A549 (cell line): Measurements from ENCODE around the gene NKG7. TPM values are rescaled to one million over a fixed set of nuclear protein-coding genes. Genes with fewer than 3 reads are reported as not detected.
A peak's percentile ranks its signal among the peaks of the same experiment; 100 is the strongest.

ENCODE experiments used
- ATAC-seq, 2 experiments: fragments of 200-7000 bp in 1 of 2; fragments of >200 bp in 1 of 2; cut with Nextera tagmentation in 1 of 2; cut with Tn5 transposase in 1 of 2; 3 replicates each; pipeline versions ENCODE4 v1.8.0 to v1.9.1; 2018 to 2020; ENCODE audit warnings: mild to moderate bottlenecking in 1 of 2, moderate library complexity in 1 of 2
- CTCF ChIA-PET: fragments of 300-600 bp; sonication (Branson Sonifier 250); formaldehyde crosslinking; extraction: SDS; loops from one replicate; lab custom pipeline; 2021; ENCODE audit warnings: antibody characterized with exemption, inconsistent platforms; lab: Yijun Ruan, JAX
- POLR2A ChIA-PET: fragments of 350-600 bp; formaldehyde crosslinking; extraction: SDS; loops from one replicate; lab custom pipeline; 2021; ENCODE audit warnings: antibody characterized with exemption, inconsistent platforms; lab: Yijun Ruan, JAX
- DNase-seq, 2 experiments: peaks; one replicate each; pipeline versions ENCODE4 v3.0.0 to v3.0.0-alpha.2; 2011 to 2016; ENCODE audit warnings: low read depth in 1 of 2, low spot score in 1 of 2
- FAIRE-seq: peaks from 2 replicates; lab custom pipeline; 2011; peaks lifted over from hg19 to GRCh38; lab: Jason Lieb, UNC
- H3K27ac ChIP-seq, 2 experiments: fragments of >200 bp; sonication (Bioruptor Twin); formaldehyde crosslinking; 3 replicates each; pipeline ENCODE4 v1.5.1; 2016 to 2017
- H3K4me1 ChIP-seq: fragments of >200 bp; sonication (Bioruptor Twin); formaldehyde crosslinking; 3 replicates; pipeline ENCODE4 v1.6.1; 2016
- H3K4me2 ChIP-seq: fragments of >200 bp; sonication (Bioruptor Twin); formaldehyde crosslinking; 3 replicates; pipeline ENCODE4 v1.6.1; 2016
- H3K4me3 ChIP-seq: fragments of >200 bp; sonication (Bioruptor Twin); formaldehyde crosslinking; 3 replicates; pipeline ENCODE4 v1.5.1; 2016
- H3K9me3 ChIP-seq: fragments of >200 bp; sonication (Bioruptor Twin); formaldehyde crosslinking; 3 replicates; pipeline ENCODE4 v1.6.1; 2016
- BHLHE40 ChIP-seq: IDR thresholded peaks from 2 replicates; pipeline ENCODE4 v1.6.1; 2012; ENCODE audit warnings: low read depth, low read length, inconsistent platforms
- CBX2 ChIP-seq: fragments of 200-600 bp; sonication (generic); IDR thresholded peaks from 2 replicates; pipeline ENCODE4 v1.6.1; 2016; ENCODE audit warnings: low read depth, mild to moderate bottlenecking, borderline replicate concordance
- CBX8 ChIP-seq: fragments of 200-600 bp; sonication (generic); IDR thresholded peaks from 2 replicates; pipeline ENCODE4 v1.6.1; 2016
- CHD2 ChIP-seq: fragments of 150-350 bp; IDR thresholded peaks from 2 replicates; pipeline ENCODE4 v1.6.1; 2014; ENCODE audit warnings: low read length; ENCODE audit not compliant: partially characterized antibody
- CHD4 ChIP-seq: fragments of 200-600 bp; sonication (generic); IDR thresholded peaks from 2 replicates; pipeline ENCODE4 v1.6.1; 2016; ENCODE audit warnings: antibody characterized with exemption, mild to moderate bottlenecking, borderline replicate concordance
- EHMT2 ChIP-seq: fragments of 200-600 bp; sonication (generic); IDR thresholded peaks from 2 replicates; pipeline ENCODE4 v1.6.1; 2016; ENCODE audit warnings: antibody characterized with exemption, low read depth, mild to moderate bottlenecking, moderate library complexity
- EP300 ChIP-seq, 2 experiments: fragments of >200 bp; sonication (Bioruptor Twin); formaldehyde crosslinking; IDR thresholded peaks; 2 replicates in 1 of 2; 3 replicates in 1 of 2; pipeline ENCODE4 v1.6.1; 2016 to 2017
- FOSB ChIP-seq: fragments of 250-450 bp; sonication (Bioruptor Pico); IDR thresholded peaks from 2 replicates; pipeline ENCODE4 v1.5.0; 2020; ENCODE audit warnings: mild to moderate bottlenecking, moderate library complexity
- HDAC2 ChIP-seq: fragments of 200-600 bp; sonication (generic); IDR thresholded peaks from 2 replicates; pipeline ENCODE4 v1.6.1; 2016
- HOXB13 ChIP-seq: fragments of 250-450 bp; sonication (Bioruptor Pico); IDR thresholded peaks from 2 replicates; pipeline ENCODE4 v1.5.0; 2020; ENCODE audit warnings: low read depth, mild to moderate bottlenecking, moderate library complexity
- MAFK ChIP-seq: fragments of 450-650 bp; IDR thresholded peaks from 2 replicates; pipeline ENCODE4 v1.6.1; 2014; ENCODE audit not compliant: partially characterized antibody
- MAZ ChIP-seq: fragments of 150-350 bp; IDR thresholded peaks from 2 replicates; pipeline ENCODE4 v1.6.1; 2014; ENCODE audit warnings: antibody characterized with exemption, low read depth, low read length, borderline replicate concordance
- NPAS2 ChIP-seq: fragments of 250-450 bp; sonication (Bioruptor Pico); IDR thresholded peaks from 2 replicates; pipeline ENCODE4 v1.8.0; 2022; ENCODE audit warnings: mild to moderate bottlenecking, moderate library complexity, borderline replicate concordance
- PHF8 ChIP-seq: fragments of 200-600 bp; sonication (generic); IDR thresholded peaks from 2 replicates; pipeline ENCODE4 v1.6.1; 2016; ENCODE audit warnings: low read depth, mild to moderate bottlenecking, antibody characterized with exemption, moderate library complexity, borderline replicate concordance
- POLR2AphosphoS2 ChIP-seq: conservative IDR thresholded peaks from 2 replicates; pipeline ENCODE4 v1.6.1; 2012; ENCODE audit warnings: low read length, improper control_type of control experiment, inconsistent platforms
- RARB ChIP-seq: fragments of 250-450 bp; sonication (Bioruptor Pico); IDR thresholded peaks from 2 replicates; pipeline ENCODE4 v1.8.0; 2021; ENCODE audit warnings: mild to moderate bottlenecking, moderate library complexity
- RNF2 ChIP-seq: fragments of 200-600 bp; sonication (generic); IDR thresholded peaks from 2 replicates; pipeline ENCODE4 v1.6.1; 2016; ENCODE audit warnings: low read depth, mild to moderate bottlenecking, antibody characterized with exemption, moderate library complexity, borderline replicate concordance
- SMC3 ChIP-seq: fragments of >200 bp; sonication (Bioruptor Twin); formaldehyde crosslinking; IDR thresholded peaks from 3 replicates; pipeline ENCODE4 v1.6.1; 2018; ENCODE audit warnings: inconsistent platforms
- TP53 ChIP-seq: fragments of 250-450 bp; sonication (Bioruptor Pico); IDR thresholded peaks from 2 replicates; pipeline ENCODE4 v1.5.0; 2021; ENCODE audit warnings: mild to moderate bottlenecking, moderate library complexity
- ZC3H11A ChIP-seq: fragments of 450-650 bp; IDR thresholded peaks from 2 replicates; pipeline ENCODE4 v1.6.1; 2014; ENCODE audit warnings: antibody characterized with exemption, mild to moderate bottlenecking
- ZFP36 ChIP-seq: fragments of 450-650 bp; IDR thresholded peaks from 2 replicates; pipeline ENCODE4 v1.6.1; 2014; ENCODE audit warnings: borderline replicate concordance; ENCODE audit not compliant: partially characterized antibody
- WGBS: methylation state at CpG from one replicate; pipeline ENCODE4 v1.1.6; 2017; ENCODE audit errors: missing lambda C conversion rate; 5-methylcytosine and 5-hydroxymethylcytosine counted together
- polyA minus RNA-seq: library from RNA; depleted of rRNA, polyadenylated mRNA; stranded (reverse); fragments of >200 nt; gene quantifications from 2 replicates; pipeline ENCODE4 v1.2.3, GENCODE V29; 2011; rRNA and poly(A)+ RNA removed
- polyA plus RNA-seq, 4 experiments: library from polyadenylated mRNA; depleted of rRNA in 3 of 4; stranded (reverse); fragments of >200 nt; fragmentation: RNase III in 1 of 4; extraction: RNeasy Plus Mini Kit Qiagen cat#74134 plus additional on column Dnase treatment in 1 of 4; gene quantifications; 2 replicates in 3 of 4; 3 replicates in 1 of 4; pipeline ENCODE4 v1.2.3, GENCODE V29; 2011 to 2017
- TF ChIP-seq, protein P1 (sequence below): fragments of 250-450 bp; sonication (Bioruptor Pico); IDR thresholded peaks from 2 replicates; pipeline ENCODE4 v1.5.0; 2021; ENCODE audit warnings: mild to moderate bottlenecking, moderate library complexity, borderline replicate concordance
- TF ChIP-seq, protein P2 (sequence below): fragments of >200 bp; sonication (Bioruptor Twin); formaldehyde crosslinking; IDR thresholded peaks from 3 replicates; pipeline ENCODE4 v1.6.1; 2016
- TF ChIP-seq, protein P3 (sequence below): fragments of >200 bp; sonication (Bioruptor Twin); formaldehyde crosslinking; IDR thresholded peaks from 3 replicates; pipeline ENCODE4 v1.5.1; 2016
- TF ChIP-seq, protein P4 (sequence below): fragments of 250-450 bp; sonication (Bioruptor Pico); IDR thresholded peaks from 2 replicates; pipeline ENCODE4 v1.5.0; 2020; ENCODE audit warnings: low read depth, mild to moderate bottlenecking, moderate library complexity
- TF ChIP-seq, protein P5 (sequence below): IDR thresholded peaks from 2 replicates; pipeline ENCODE4 v1.6.1; 2012

Gene NKG7, protein sequence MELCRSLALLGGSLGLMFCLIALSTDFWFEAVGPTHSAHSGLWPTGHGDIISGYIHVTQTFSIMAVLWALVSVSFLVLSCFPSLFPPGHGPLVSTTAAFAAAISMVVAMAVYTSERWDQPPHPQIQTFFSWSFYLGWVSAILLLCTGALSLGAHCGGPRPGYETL
- polyA plus RNA-seq (2011; rRNA removed), result not detected in 2 replicates
- not detected in 2 replicates for polyA plus RNA-seq (2012; cell fraction: cytosol; rRNA removed)
- polyA plus RNA-seq (2012; cell fraction: nucleus; rRNA removed), result not detected in 2 replicates
- polyA plus RNA-seq (2017; fragmentation: RNase III; extraction: RNeasy Plus Mini Kit Qiagen cat#74134 plus additional on column Dnase treatment), result not detected in 3 replicates
- not detected in 2 replicates for polyA minus RNA-seq

DNA sequence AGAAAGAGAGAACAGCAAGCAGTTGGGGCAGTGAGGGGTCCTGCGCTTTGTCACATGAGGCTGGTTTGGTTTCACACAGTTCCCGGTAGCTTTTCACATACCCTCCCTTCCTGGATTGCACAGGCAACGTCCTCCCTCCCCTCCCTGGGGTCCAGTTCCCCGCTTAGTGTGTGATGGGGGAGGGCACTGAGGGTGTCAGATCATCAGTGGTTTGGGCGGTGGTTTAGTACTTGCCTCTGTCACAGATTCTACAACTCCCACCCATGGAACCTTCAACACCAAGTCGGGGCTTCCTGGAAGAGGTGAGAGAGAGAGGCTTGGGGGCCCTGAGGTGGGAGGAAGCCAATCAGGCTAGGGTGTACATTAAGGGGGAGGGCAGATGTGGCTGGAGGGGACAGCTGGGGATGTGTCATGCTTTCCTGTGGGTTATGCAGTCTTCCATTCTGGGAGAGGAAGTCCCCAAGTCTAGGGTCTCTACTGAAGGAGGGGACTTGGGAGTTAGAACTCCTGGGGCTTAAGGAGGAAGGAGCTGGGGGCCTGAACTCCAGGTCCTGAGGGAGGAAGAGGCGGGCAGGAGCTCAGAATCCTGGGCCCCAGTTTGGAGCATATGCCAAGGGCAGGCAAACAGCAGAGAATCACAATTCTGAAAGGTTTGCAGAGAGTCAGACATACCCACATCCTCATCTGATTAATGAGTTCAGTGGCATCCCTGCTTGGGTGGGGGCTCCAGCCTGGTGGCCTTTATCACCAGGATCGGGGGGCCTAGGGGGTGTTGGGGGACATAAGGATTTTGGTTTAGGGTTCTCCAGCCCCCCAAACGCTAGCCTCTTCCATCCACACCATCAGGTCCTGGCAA is at the start of gene NKG7:
TSS of gene NKG7 (minus strand) at position 6 of the 856 bp plus-strand sequence. CDS start 119 bp downstream, outside the sequence.
- CTCF ChIA-PET, result interaction anchor here (0.8 to 5.7 kb wide), 4 partner anchors 8 to 49 kb away, joined by 3 to 28 read pairs (median 4); no protein-coding TSS in a partner anchor
- 44% methylated on average over 8 of the region's 9 CpGs for WGBS
- H3K9me3 ChIP-seq, result no peaks in the 10 kb centered on the region
- no peak for FAIRE-seq
- TF ChIP-seq FOSB (CRISPR knock-in tag) (no peak), RNF2 (no peak), CHD2 (no peak), CBX8 (no peak), POLR2AphosphoS2 (no peak), HOXB13 (CRISPR knock-in tag) (no peak), NPAS2 (CRISPR knock-in tag) (no peak), CHD4 (no peak)
- TF ChIP-seq, protein P1, sequence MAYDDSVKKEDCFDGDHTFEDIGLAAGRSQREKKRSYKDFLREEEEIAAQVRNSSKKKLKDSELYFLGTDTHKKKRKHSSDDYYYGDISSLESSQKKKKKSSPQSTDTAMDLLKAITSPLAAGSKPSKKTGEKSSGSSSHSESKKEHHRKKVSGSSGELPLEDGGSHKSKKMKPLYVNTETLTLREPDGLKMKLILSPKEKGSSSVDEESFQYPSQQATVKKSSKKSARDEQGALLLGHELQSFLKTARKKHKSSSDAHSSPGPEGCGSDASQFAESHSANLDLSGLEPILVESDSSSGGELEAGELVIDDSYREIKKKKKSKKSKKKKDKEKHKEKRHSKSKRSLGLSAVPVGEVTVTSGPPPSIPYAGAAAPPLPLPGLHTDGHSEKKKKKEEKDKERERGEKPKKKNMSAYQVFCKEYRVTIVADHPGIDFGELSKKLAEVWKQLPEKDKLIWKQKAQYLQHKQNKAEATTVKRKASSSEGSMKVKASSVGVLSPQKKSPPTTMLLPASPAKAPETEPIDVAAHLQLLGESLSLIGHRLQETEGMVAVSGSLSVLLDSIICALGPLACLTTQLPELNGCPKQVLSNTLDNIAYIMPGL (CRISPR knock-in tag), result no peak
- TF ChIP-seq, protein P2, sequence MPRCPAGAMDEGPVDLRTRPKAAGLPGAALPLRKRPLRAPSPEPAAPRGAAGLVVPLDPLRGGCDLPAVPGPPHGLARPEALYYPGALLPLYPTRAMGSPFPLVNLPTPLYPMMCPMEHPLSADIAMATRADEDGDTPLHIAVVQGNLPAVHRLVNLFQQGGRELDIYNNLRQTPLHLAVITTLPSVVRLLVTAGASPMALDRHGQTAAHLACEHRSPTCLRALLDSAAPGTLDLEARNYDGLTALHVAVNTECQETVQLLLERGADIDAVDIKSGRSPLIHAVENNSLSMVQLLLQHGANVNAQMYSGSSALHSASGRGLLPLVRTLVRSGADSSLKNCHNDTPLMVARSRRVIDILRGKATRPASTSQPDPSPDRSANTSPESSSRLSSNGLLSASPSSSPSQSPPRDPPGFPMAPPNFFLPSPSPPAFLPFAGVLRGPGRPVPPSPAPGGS, result no peak
- TF ChIP-seq, all 56 proteins: peak for 0
- H3K4me3 ChIP-seq, result no peak within 1 kb of the TSS
- no peak for ATAC-seq
- H3K27ac ChIP-seq, result no peak within 1 kb of the TSS
- POLR2A ChIA-PET, result no interaction called here
- DNase-seq, result no peak
- no peak within 1 kb of the TSS for H3K4me2 ChIP-seq
- peaks cover 7% of the 10 kb centered on the region for H3K4me1 ChIP-seq

DNA sequence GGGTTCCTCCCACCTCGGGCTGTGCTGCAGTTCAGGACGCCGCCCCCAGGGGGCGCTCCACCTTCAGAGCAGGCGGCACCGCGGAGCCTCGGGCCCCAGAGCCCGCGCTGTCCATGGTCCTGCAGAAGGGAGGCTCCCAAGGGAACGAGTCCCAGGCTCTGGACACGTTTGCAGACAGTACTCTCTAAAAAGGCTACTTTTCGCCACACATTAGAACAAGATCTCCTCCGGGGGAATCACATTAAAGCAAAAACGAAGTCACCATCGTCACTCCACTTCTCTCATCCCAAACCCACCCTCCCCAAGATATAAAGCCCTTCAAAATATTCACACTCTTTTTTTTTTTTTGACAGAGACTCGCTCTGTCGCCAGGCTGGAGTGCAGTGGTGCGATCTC is 49.6 kb upstream of the NKG7 start:
- Histone ChIP-seq H3K4me3 (no peak overlapping the region), H3K27ac (no peak overlapping the region), H3K9me3 (no peaks in the 10 kb centered on the region), H3K4me1 (no peaks in the 10 kb centered on the region), H3K4me2 (no peak overlapping the region)
- POLR2A ChIA-PET, result interaction anchor here (1.0 kb wide), 1 partner anchor 83 kb away, joined by 3 read pairs; no protein-coding TSS in a partner anchor
- ATAC-seq (peak; percentile 87 to 96), DNase-seq (peak; percentile 80), FAIRE-seq (peak; percentile 61)
- 7% methylated on average over 19 of the region's 19 CpGs for WGBS
- CTCF ChIA-PET, result interaction anchor here (0.5 to 4.5 kb wide), 58 partner anchors 8 to 426 kb away, joined by 3 to 33 read pairs (median 4); partner anchors contain the start of genes CLDND2, NKG7 and VSIG10L
- TF ChIP-seq MAZ (no peak), NPAS2 (CRISPR knock-in tag) (0 out of 2 replicates have a peak, but pooled peaks have one; percentile 27), FOSB (CRISPR knock-in tag) (no peak), HDAC2 (no peak), MAFK (no peak), POLR2AphosphoS2 (no peak), SMC3 (peak; percentile 86), ZC3H11A (no peak), ZFP36 (no peak), CBX2 (no peak), TP53 (no peak), EHMT2 (peak; percentile 82; the same call in 1 of the 2 replicates), PHF8 (no peak), BHLHE40 (no peak), RARB (CRISPR knock-in tag) (no peak), EP300 (IDR thresholded peaks at IDR 0.05) (no peak)
- TF ChIP-seq, protein P3, sequence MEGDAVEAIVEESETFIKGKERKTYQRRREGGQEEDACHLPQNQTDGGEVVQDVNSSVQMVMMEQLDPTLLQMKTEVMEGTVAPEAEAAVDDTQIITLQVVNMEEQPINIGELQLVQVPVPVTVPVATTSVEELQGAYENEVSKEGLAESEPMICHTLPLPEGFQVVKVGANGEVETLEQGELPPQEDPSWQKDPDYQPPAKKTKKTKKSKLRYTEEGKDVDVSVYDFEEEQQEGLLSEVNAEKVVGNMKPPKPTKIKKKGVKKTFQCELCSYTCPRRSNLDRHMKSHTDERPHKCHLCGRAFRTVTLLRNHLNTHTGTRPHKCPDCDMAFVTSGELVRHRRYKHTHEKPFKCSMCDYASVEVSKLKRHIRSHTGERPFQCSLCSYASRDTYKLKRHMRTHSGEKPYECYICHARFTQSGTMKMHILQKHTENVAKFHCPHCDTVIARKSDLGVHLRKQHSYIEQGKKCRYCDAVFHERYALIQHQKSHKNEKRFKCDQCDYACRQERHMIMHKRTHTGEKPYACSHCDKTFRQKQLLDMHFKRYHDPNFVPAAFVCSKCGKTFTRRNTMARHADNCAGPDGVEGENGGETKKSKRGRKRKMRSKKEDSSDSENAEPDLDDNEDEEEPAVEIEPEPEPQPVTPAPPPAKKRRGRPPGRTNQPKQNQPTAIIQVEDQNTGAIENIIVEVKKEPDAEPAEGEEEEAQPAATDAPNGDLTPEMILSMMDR, result peak; percentile 83
- TF ChIP-seq, protein P4, sequence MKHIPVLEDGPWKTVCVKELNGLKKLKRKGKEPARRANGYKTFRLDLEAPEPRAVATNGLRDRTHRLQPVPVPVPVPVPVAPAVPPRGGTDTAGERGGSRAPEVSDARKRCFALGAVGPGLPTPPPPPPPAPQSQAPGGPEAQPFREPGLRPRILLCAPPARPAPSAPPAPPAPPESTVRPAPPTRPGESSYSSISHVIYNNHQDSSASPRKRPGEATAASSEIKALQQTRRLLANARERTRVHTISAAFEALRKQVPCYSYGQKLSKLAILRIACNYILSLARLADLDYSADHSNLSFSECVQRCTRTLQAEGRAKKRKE (CRISPR knock-in tag), result peak; percentile 78; the same call in 1 of the 2 replicates
- TF ChIP-seq, protein P5, sequence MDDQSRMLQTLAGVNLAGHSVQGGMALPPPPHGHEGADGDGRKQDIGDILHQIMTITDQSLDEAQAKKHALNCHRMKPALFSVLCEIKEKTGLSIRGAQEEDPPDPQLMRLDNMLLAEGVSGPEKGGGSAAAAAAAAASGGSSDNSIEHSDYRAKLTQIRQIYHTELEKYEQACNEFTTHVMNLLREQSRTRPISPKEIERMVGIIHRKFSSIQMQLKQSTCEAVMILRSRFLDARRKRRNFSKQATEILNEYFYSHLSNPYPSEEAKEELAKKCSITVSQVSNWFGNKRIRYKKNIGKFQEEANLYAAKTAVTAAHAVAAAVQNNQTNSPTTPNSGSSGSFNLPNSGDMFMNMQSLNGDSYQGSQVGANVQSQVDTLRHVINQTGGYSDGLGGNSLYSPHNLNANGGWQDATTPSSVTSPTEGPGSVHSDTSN, result no peak
